MV-4-11 (cell line): ENCODE data around the gene DENND1A.
A peak's percentile ranks its signal among the peaks of the same experiment; 100 is the strongest.

Source experiments
- DNase-seq: peaks from one replicate; lab custom pipeline; 2025; lab: John Stamatoyannopoulos, UW

DENND1A gene

GRCh38 chr9:123425261-123425821 lies 504.6 kb downstream of the DENND1A start:
- DNase-seq = no peak

- no peak for DNase-seq
These were observed 505.2 kb downstream of the DENND1A start for GRCh38 chr9:123424552-123425225.

- DNase-seq = no peak
These were observed 505.8 kb downstream of the DENND1A start for GRCh38 chr9:123424131-123424530.

GRCh38 chr9:123423311-123423640 lies 506.6 kb downstream of the DENND1A start:
- no peak for DNase-seq

- DNase-seq = no peak
These were observed 507.2 kb downstream of the DENND1A start for GRCh38 chr9:123422635-123423310.

GRCh38 chr9:123421801-123422455 lies 508.0 kb downstream of the DENND1A start:
- DNase-seq = no peak

GRCh38 chr9:123421186-123421585 lies 508.7 kb downstream of the DENND1A start:
- DNase-seq = no peak

GRCh38 chr9:123420592-123421111 lies 509.3 kb downstream of the DENND1A start:
- DNase-seq = peak; percentile 37

GRCh38 chr9:123419721-123420591 lies 510.0 kb downstream of the DENND1A start:
- DNase-seq = no peak

- DNase-seq = no peak
These were observed 510.8 kb downstream of the DENND1A start for GRCh38 chr9:123419091-123419490.

GRCh38 chr9:123418506-123418905 lies 511.4 kb downstream of the DENND1A start:
- DNase-seq = no peak

- DNase-seq = no peak
These were observed 511.9 kb downstream of the DENND1A start for GRCh38 chr9:123418052-123418430.

GRCh38 chr9:123417289-123418051 lies 512.5 kb downstream of the DENND1A start:
- no peak for DNase-seq

GRCh38 chr9:123416176-123416575 lies 513.8 kb downstream of the DENND1A start:
- DNase-seq = no peak

- no peak for DNase-seq
These were observed 514.7 kb downstream of the DENND1A start for GRCh38 chr9:123414936-123415930.

- no peak for DNase-seq
These were observed 515.7 kb downstream of the DENND1A start for GRCh38 chr9:123414204-123414603.

- DNase-seq = no peak
These were observed 517.6 kb downstream of the DENND1A start for GRCh38 chr9:123412171-123412820.

- DNase-seq = no peak
These were observed 518.3 kb downstream of the DENND1A start for GRCh38 chr9:123411636-123412035.

- DNase-seq = no peak
These were observed 518.7 kb downstream of the DENND1A start for GRCh38 chr9:123411191-123411590.
